GM19467 (cell line): ENCODE data around the gene SCYGR4.
"Not testable (repeated sequence)": the region's sequence is repeated elsewhere in the genome, so short reads cannot be mapped to it uniquely, and the experiment has no call there.

ENCODE experiments used
- ATAC-seq: cut with Tn5 transposase; IDR thresholded peaks from one replicate; pipeline ENCODE4 v1.9.1; 2021; ENCODE audit warnings: mild to moderate bottlenecking, moderate library complexity; ENCODE audit not compliant: unreplicated experiment

The SCYGR4 gene

GRCh38 chr2:227665189-227665940, 48.1 kb downstream of the SCYGR4 start:
- ATAC-seq: no peak

GRCh38 chr2:227666631-227667170, 49.4 kb downstream of the SCYGR4 start, which contains the start of gene SCYGR5:
TSS of gene SCYGR5 (plus strand) at chr2:227666804. CDS start at chr2:227666804, 0 bp downstream.
- ATAC-seq: not testable (repeated sequence)
